GM21723 (cell line): ENCODE measurements around the gene TOX2.

ENCODE experiments used
- ATAC-seq: cut with Tn5 transposase; IDR thresholded peaks from one replicate; pipeline ENCODE4 v1.9.1; 2021; ENCODE audit warnings: mild to moderate bottlenecking, moderate library complexity; ENCODE audit not compliant: unreplicated experiment

The TOX2 gene

DNA sequence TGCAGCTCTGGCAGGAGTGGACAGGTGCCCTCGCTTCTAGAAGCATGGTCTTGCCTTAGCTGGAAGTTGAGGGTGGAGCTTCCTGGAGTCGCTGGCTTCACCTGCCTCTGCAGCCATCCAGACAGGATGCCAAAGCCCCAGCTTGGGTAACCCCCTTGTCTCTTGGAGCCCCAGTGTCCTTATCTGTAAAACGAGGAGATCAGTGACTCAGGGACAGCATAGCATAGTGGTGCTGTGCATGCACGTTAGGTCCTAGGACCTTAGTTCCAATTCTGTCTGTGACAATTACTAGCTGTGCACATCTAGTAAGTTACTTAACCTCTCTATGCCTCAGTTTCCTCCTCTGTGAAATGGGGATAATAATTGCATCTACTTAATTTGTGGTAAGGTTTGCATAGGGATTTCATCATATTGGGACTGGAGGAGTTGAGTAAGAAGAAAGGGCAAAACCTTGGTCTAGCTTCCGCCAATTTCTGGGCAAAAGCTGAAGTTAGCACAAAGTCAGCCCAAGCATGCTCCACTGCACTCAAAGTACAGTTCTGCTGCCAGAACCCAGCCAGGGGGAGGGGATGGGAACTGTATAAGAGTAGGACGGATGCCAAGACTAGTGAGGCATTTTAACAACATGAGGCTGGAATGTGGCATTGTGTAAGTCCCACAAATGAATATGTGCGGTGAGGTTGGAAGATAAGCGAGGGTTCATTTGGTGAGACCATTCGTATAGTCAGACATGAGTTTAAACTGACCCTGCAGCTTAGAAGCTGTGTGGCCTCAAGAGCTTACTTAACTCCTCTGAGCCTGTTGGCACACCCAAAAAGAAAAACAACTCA lies 24.5 kb downstream of the TOX2 start:
- no peak for ATAC-seq

DNA sequence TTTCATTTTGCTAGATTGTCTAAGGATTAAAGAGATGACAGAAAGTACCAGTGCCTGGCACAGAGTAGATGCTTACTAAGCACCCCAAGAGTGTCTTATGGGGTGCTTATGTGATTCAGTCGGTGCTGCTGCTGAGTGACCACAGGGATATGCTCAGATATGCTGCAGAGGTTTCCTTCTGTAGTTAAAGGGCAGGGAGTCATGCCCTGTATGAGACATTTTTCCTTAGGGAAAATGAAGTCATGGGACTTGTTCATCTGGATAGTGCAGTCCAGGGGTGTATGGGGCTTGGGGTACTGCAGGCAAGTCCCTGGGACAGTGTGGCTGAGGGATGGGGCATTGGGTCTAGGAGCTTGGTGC lies 25.1 kb downstream of the TOX2 start:
- no peak for ATAC-seq

- no peak for ATAC-seq
Measured at GRCh38 chr20:43940518-43941225, 26.0 kb downstream of the TOX2 start.

- no peak for ATAC-seq
Measured at GRCh38 chr20:43941476-43942200, 27.0 kb downstream of the TOX2 start.

DNA sequence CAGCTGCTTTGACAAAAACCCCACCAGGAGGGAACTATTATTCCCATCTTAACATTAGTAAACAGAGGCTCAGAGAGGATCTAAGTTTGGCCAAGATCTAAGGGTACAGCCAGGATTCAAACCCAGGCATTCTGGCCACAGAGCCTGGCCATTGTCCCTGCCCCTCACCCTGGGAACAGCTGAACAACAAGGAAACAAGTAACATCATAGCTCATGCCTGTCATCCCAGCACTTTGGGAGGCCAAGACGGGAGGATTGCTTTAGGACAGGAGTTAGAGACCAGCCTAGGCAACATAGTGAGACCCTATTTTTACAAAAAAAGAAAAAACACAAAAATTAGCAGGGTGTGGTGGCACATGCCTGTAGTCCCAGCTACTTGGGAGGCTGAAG lies 27.5 kb downstream of the TOX2 start:
- peak; percentile 10 for ATAC-seq

DNA sequence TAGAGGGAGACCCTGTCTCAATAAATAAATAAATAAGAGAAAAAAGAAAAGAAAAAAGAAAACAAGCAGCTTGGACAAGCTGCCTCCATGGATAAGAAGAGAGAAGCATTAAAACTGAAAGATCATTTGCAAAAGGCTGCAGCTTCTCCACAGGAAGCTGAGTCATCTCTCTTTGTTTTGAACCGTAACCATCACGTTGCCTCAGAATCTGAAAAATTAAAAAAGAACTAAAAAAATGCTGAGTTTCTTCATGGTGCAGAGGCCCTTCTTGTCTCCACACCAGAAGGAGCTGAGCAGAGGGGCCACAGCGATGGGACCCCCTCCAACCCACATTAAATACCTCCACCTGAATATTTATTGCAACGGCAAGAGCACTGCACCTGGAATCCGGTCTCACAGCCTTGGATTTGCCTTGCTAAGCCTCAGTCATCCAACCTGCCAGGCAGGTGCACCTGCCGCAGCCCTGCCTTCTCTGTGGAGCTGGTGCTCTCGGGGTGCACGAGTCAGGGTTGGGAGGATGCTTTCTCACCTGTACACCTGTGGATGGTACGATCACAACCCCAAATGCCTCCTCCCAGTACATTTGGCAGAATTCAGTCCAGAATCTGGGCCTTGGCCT lies 28.1 kb downstream of the TOX2 start:
- ATAC-seq, result peak; percentile 80

GRCh38 chr20:43943725-43944124 lies 29.1 kb downstream of the TOX2 start:
- ATAC-seq, result no peak

GRCh38 chr20:43944653-43945235 lies 30.1 kb downstream of the TOX2 start:
- ATAC-seq, result no peak

DNA sequence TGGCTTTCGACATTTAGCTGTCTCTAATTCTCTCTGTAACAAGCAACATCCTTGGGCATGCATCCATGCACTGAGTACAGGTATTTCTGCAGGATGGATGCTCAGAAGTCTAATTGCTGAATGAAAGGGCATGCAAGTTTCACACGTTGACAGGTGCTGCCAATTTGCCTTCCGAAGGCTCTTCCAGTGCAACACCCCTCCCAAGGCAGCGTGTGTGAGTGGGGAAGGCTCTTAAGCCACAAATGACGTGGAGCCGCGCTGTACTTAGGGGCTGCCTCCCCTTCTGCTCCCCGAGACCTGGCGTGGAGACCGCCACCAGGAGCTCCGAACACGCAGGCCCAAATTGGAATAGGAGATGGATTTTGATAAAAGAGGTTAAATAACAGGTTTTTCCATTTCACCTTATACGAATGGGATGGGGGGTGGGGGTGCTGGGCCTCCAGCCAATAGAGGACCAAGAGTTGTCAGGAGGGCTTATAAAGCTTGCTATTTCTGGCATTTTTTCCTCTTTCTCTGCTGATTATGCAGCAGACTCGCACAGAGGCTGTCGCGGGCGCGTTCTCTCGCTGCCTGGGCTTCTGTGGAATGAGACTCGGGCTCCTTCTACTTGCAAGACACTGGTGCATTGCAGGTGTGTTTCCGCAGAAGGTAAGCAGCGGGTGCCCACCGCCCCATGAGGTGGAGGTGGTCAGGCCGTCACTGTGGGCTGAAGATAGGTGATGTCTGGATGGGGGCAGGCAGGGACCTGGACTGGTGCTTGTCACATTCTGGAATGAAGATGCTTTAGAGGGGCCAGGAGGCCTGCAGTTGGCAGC lies 30.9 kb downstream of the TOX2 start:
- ATAC-seq, result no peak

DNA sequence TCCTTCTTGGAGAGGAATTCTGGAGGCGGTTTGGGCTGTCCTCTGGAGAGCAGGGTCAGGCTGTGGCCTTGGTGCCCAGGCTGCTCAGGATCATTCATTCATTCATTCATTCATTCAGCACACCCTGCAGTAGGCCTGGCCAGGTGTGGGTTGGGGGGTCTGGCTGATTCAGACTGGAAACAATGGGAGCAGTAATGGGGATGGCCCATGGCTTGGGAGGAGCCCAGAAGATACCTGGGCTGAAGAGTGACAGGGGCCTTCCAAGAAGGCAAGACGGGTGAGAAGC lies 31.5 kb downstream of the TOX2 start:
- ATAC-seq, result no peak

- no peak for ATAC-seq
Measured at GRCh38 chr20:43946659-43947315, 32.1 kb downstream of the TOX2 start.

GRCh38 chr20:43947316-43947710 lies 32.7 kb downstream of the TOX2 start:
- no peak for ATAC-seq

- ATAC-seq, result no peak
Measured at GRCh38 chr20:43948455-43948854, 33.8 kb downstream of the TOX2 start.

DNA sequence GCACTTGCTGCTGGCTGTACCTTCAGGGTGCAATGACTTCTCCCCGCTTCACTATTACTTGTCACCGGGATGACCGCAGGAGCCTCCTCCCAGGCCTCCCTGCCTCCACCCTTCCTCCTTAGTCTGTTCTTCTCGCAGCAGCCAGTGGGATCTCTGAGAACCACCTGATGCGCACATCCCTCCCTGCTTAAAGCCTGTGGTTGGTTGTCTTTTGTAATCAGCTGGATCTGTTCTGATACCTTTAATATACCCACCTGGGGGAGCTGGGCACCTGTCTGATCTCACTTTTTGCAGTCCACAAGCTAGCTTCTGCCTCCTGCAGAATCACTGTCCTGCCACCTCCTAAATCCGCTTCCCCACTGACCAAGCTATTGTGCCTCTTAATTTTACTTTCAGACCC lies 34.6 kb downstream of the TOX2 start:
- no peak for ATAC-seq

DNA sequence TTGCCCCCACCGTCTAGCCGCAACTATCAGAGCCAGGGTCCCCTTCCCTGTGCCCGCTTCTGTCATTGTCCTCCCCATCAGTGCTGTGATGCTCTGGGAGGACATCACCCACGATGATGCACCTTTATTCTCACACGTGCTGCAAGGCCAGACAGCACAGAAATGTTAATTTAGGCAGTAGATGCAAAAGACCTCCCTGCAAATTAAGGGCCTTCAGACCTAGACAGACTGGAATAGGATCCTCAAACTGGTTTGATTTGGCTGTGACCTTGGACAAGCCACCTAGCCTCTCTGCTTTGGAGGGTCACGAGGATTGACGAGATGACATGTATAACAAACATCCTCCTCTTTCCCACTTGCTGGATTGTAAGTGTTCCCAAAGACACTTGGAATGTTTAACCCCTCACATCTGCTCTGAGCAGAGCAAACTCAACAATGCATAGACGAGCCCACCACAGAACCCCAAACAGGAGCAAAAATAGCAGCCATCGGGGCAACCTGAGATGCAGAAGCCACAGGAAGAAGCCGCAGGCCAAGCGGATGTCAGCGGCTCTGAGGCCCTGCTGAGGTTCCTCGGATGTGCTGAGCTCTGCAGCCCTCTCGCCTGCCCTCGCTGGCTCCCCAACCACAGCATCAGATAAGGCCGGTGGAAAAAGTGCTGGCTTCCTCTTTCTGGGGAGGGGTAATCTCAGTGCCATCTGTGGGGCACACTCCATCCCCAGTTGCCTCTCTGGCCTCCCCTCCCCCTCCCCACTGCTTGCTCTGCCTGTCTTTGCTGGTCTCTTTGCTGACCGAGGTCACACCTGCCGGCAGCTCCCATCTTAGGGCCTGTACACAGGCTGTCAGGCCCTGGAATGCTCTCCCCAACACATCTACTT lies 35.3 kb downstream of the TOX2 start:
- ATAC-seq, result peak; percentile 58

DNA sequence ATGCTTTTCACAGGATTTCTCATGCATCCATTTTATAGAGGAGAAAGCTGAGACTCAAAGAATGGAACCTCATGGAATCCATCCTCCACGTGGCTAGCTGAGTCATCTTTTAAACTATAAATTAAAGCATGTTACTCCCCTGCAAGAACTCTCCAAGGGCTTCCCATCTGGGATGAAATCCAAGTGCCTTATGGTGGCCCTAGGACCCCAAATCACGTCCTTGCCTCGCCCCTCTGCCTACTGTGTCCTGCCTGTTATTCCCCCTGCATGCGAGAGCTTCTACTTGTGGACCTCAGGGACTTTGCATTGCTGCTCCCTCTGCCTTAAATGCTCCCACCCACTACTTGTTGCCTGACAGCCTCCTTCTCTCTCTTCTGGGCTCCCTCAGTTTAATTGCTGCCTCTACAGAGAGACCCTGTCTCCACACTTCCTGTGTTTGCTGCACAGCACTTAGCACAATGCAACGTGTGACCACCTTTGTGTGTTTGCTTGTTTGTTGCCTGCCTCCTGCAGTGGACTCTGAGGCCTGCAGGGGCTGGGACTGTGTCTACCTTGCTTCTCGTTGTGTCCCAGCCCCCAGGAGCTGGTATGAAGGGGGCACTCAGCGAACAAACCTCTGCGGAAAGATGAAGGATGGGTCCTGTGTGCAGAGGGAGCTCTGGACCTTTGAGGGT lies 39.4 kb downstream of the TOX2 start:
- ATAC-seq, result no peak

GRCh38 chr20:43954704-43955061 lies 40.0 kb downstream of the TOX2 start:
- no peak for ATAC-seq

- peak; percentile 73 for ATAC-seq
Measured at GRCh38 chr20:43955062-43955749, 40.6 kb downstream of the TOX2 start.
